Activated T-helper 2 cell treated with anti-CD3 and anti-CD28 coated beads, Interferon-gamma antibody, Interleukin-2, Interleukin-4, amounts not matched to agents 10 μg/mL and 5 μg/mL and 100 μg/mL, durations not matched to agents 14 hours and 24 hours and 36 hours (primary cell): ENCODE measurements around the gene CCDC106. TPM values are rescaled to one million over a fixed set of nuclear protein-coding genes. Genes with fewer than 3 reads are reported as not detected.

Experiments
- DNase-seq: peaks from one replicate; pipeline ENCODE4 v3.0.0; 2021; ENCODE audit warnings: low spot score
- H3K27ac Mint-ChIP-seq: one replicate; pipeline ENCODE4 v1.8.0; 2021; ENCODE audit warnings: mixed read lengths
- H3K27me3 Mint-ChIP-seq: one replicate; pipeline ENCODE4 v1.8.0; 2021; ENCODE audit warnings: low read depth, mixed read lengths
- H3K36me3 Mint-ChIP-seq: one replicate; pipeline ENCODE4 v1.8.0; 2021; ENCODE audit warnings: low read depth, mixed read lengths
- H3K4me1 Mint-ChIP-seq: one replicate; pipeline ENCODE4 v1.8.0; 2021; ENCODE audit warnings: low read depth, mixed read lengths
- H3K4me3 Mint-ChIP-seq: one replicate; pipeline ENCODE4 v1.8.0; 2021; ENCODE audit warnings: low read depth, mild to moderate bottlenecking, moderate library complexity, mixed read lengths
- H3K9me3 Mint-ChIP-seq: one replicate; pipeline ENCODE4 v1.8.0; 2021; ENCODE audit warnings: mixed read lengths
- intact Hi-C: fragments of 100-400 bp; cut with micrococcal nuclease; formaldehyde crosslinking; loops from one replicate; pipeline ENCODE4 v1.15.1; 2023
- total RNA-seq: library from RNA; stranded (reverse); gene quantifications from 2 replicates; pipeline ENCODE4 v1.2.3, GENCODE V29; 2022

CCDC106 gene
- total RNA-seq, 1 donor from 2014 or later, result 8.1 TPM

- H3K27me3 Mint-ChIP-seq, result no peaks in the 10 kb centered on the region
- no peak for DNase-seq
- intact Hi-C loops, result no loop called here
- H3K9me3 Mint-ChIP-seq, result no peaks in the 10 kb centered on the region
- H3K36me3 Mint-ChIP-seq, result peaks cover 33% of the 10 kb centered on the region
- peaks cover 7% of the 10 kb centered on the region for H3K4me1 Mint-ChIP-seq
- H3K27ac Mint-ChIP-seq, result no peak overlapping the region
- no peak overlapping the region for H3K4me3 Mint-ChIP-seq
These were observed 30.6 kb upstream of the CCDC106 start for GRCh38 chr19:55617426-55617825.

DNA sequence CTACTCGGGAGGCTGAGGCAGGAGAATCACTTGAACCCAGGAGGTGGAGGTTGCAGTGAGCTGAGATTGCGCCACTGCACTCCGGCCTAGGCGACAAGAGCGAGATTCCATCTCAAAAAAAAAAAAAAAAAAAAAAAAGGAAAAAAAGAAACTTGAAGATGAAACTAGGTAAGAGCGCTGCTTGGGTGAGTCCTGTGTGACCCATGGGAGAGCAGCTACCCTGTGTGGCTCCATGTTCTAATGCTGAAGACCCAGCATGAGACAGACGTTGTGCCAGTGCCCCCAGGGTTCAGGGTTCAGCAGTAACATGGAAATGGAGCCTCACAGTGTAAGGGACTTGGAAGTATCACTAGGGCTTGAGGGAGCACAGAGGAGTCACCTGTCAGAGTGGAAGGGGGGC is 29.6 kb upstream of the CCDC106 start:
- Mint-ChIP-seq H3K4me1 (peaks cover 10% of the 10 kb centered on the region), H3K4me3 (no peak overlapping the region), H3K36me3 (peaks cover 28% of the 10 kb centered on the region), H3K27me3 (no peaks in the 10 kb centered on the region), H3K27ac (no peak overlapping the region), H3K9me3 (no peaks in the 10 kb centered on the region)
- no peak for DNase-seq
- intact Hi-C loops, result no loop called here

DNA sequence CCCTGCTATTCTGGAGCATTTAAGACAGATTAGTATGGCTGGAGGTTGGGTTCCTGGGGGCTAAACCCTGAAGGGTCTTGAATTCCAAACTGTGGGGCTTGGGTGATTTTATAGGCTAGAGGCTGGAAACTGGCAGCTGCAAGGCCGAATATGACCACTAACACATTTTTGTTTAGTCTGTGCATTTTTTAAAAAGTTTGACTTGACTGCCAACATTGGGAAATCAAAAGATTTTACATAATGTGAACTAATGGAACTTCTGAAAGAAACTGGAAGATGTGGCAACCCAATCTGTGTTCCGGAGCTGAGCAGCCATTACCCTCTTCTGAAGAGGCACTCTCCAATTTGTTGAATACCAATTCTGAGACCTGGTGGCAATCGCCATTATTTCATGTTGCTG is 28.7 kb upstream of the CCDC106 start:
- Mint-ChIP-seq H3K36me3 (peaks cover 31% of the 10 kb centered on the region), H3K27me3 (no peaks in the 10 kb centered on the region), H3K9me3 (no peaks in the 10 kb centered on the region), H3K27ac (no peak overlapping the region), H3K4me3 (no peak overlapping the region), H3K4me1 (peaks cover 15% of the 10 kb centered on the region)
- intact Hi-C loops, result no loop called here
- DNase-seq, result no peak

- intact Hi-C loops, result loop anchor here (5.0 to 10.0 kb wide), 2 partner anchors 506 to 1158 kb away; partner anchors contain the start of genes LENG9 and PPP1R12C
- no peak for DNase-seq
- no peaks in the 10 kb centered on the region for H3K9me3 Mint-ChIP-seq
- no peak overlapping the region for H3K27ac Mint-ChIP-seq
- H3K27me3 Mint-ChIP-seq, result no peaks in the 10 kb centered on the region
- H3K4me1 Mint-ChIP-seq, result peaks cover 22% of the 10 kb centered on the region
- no peak overlapping the region for H3K4me3 Mint-ChIP-seq
- peaks cover 31% of the 10 kb centered on the region for H3K36me3 Mint-ChIP-seq
These were observed 27.4 kb upstream of the CCDC106 start for GRCh38 chr19:55620410-55621204.

GRCh38 chr19:55621205-55621672 is 26.8 kb upstream of the CCDC106 start:
- DNase-seq, result no peak
- Mint-ChIP-seq H3K4me1 (peaks cover 25% of the 10 kb centered on the region), H3K27me3 (no peaks in the 10 kb centered on the region), H3K36me3 (peaks cover 31% of the 10 kb centered on the region), H3K27ac (no peak overlapping the region), H3K9me3 (no peaks in the 10 kb centered on the region), H3K4me3 (no peak overlapping the region)
- intact Hi-C loops, result loop anchor here (5.0 to 10.0 kb wide), 2 partner anchors 506 to 1159 kb away; partner anchors contain the start of genes LENG9 and PPP1R12C

DNA sequence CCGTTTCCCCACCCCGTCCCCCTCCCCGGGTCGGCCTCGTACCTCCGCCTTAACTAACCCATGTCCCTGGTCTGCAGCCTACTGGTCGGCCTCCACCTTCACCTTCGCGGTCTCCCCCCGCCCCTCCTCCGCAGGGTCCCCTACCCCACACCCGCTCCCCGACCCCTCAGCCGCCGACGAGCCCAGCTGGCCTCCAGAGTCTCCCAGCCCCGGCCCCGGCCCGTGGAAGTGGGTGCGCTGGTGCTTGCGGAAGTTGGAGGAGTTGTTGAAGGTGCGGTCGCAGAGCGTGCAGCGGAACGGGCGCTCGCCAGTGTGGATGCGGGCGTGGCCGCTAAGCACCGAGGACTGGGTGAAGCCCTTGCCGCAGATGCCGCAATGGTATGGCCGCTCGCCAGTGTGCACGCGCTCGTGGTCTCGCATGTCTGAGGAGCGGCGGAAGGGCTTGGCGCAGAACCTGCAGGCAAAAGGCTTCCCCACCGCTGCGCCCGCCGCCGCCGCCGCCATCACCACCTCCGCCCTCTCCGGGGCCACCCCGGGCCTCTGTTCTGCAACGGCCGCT is 26.3 kb upstream of the CCDC106 start:
- intact Hi-C loops, result loop anchor here (5.0 to 10.0 kb wide), 2 partner anchors 507 to 1159 kb away; partner anchors contain the start of genes LENG9 and PPP1R12C
- DNase-seq, result no peak
- no peaks in the 10 kb centered on the region for H3K9me3 Mint-ChIP-seq
- peaks cover 30% of the 10 kb centered on the region for H3K4me1 Mint-ChIP-seq
- peaks cover 27% of the 10 kb centered on the region for H3K36me3 Mint-ChIP-seq
- H3K27ac Mint-ChIP-seq, result no peak overlapping the region
- no peak overlapping the region for H3K4me3 Mint-ChIP-seq
- peaks cover under 1% of the 10 kb centered on the region for H3K27me3 Mint-ChIP-seq

DNA sequence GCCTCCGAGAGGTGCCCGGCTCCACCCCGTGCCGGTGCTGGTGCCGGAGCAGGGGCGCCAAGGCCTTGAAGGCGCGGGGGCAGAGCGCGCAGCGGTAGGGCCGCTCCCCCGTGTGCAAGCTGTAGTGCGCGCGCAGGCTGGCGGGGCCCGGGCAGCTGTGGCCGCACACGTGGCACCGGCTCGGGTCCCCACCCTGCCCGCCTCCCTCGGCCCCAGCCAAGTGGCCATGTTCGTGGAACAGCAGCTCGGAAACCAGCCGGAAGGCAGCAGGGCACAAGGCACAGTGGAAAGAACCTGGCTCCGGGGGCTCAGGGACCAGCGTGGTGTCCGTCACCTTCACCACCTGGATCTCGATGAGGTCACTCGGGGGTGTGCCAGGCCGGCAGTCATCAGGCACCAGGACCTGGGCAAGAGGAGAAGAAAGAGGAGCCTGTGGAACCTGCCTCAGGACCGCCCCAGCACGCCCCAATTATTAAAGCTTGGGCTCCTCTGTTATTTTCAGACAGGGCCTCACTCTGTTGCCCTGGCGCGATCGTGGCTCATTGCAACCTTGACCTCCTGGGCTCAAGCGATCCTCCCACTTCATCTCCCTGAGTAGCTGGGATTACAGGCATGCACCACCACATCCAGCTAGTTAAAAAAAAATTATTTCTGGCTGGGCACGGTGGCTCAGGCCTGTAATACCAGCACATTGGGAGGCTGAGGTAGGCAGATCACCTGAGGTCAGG is 25.6 kb upstream of the CCDC106 start:
- H3K4me3 Mint-ChIP-seq, result no peak overlapping the region
- peaks cover 21% of the 10 kb centered on the region for H3K36me3 Mint-ChIP-seq
- H3K4me1 Mint-ChIP-seq, result peaks cover 36% of the 10 kb centered on the region
- no peak overlapping the region for H3K27ac Mint-ChIP-seq
- no peaks in the 10 kb centered on the region for H3K9me3 Mint-ChIP-seq
- DNase-seq, result no peak
- intact Hi-C loops, result loop anchor here (5.0 to 10.0 kb wide), 2 partner anchors 508 to 1160 kb away; partner anchors contain the start of genes LENG9 and PPP1R12C
- peaks cover 3% of the 10 kb centered on the region for H3K27me3 Mint-ChIP-seq

GRCh38 chr19:55623130-55623529 is 24.9 kb upstream of the CCDC106 start:
- intact Hi-C loops, result loop anchor here (5.0 to 10.0 kb wide), 2 partner anchors 508 to 1161 kb away; partner anchors contain the start of genes LENG9 and PPP1R12C
- Mint-ChIP-seq H3K9me3 (no peaks in the 10 kb centered on the region), H3K4me3 (no peak overlapping the region), H3K27ac (no peak overlapping the region), H3K27me3 (peaks cover 6% of the 10 kb centered on the region), H3K36me3 (peaks cover 17% of the 10 kb centered on the region), H3K4me1 (peaks cover 36% of the 10 kb centered on the region)
- DNase-seq, result no peak

DNA sequence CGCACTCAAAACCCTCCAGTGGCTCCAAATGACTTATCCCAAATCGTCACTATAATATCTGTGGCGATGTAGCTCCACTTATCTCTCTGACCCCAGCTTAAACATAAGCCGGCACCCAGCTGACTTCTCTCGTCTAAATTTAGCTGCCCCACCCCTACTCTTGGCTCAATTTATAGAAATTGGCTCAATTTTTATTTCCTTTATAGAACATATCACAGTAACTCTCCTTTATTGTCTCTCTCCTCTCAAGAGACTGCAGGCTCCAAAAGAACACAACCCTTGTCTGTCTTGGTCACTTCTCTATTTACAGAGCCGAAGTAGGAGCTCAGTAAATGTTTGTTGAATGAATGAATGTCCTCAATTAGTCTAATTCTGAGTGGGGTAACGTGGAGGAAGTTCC is 24.5 kb upstream of the CCDC106 start:
- H3K4me1 Mint-ChIP-seq, result peaks cover 36% of the 10 kb centered on the region
- H3K9me3 Mint-ChIP-seq, result no peaks in the 10 kb centered on the region
- no peak overlapping the region for H3K27ac Mint-ChIP-seq
- intact Hi-C loops, result loop anchor here (5.0 to 10.0 kb wide), 2 partner anchors 509 to 1161 kb away; partner anchors contain the start of genes LENG9 and PPP1R12C
- H3K27me3 Mint-ChIP-seq, result peaks cover 6% of the 10 kb centered on the region
- H3K4me3 Mint-ChIP-seq, result no peak overlapping the region
- DNase-seq, result no peak
- peaks cover 17% of the 10 kb centered on the region for H3K36me3 Mint-ChIP-seq

GRCh38 chr19:55624109-55625003 is 23.7 kb upstream of the CCDC106 start, which contains the start of gene ZNF784:
ZNF784 (minus strand) TSS chr19:55624566; CDS start chr19:55624561, 5 bp downstream.
- no peaks in the 10 kb centered on the region for H3K9me3 Mint-ChIP-seq
- intact Hi-C loops, result loop anchor here (1.0 to 10.0 kb wide), 5 partner anchors 19 to 1162 kb away; partner anchors contain the start of genes FIZ1, LENG9, PPP1R12C and ZNF865
- peaks cover 36% of the 10 kb centered on the region for H3K4me1 Mint-ChIP-seq
- H3K36me3 Mint-ChIP-seq, result peaks cover 17% of the 10 kb centered on the region
- H3K27ac Mint-ChIP-seq, result peak within 1 kb of the TSS; percentile 98
- peak; percentile 89 for DNase-seq
- H3K27me3 Mint-ChIP-seq, result peaks cover 6% of the 10 kb centered on the region
- peak within 1 kb of the TSS; percentile 89 for H3K4me3 Mint-ChIP-seq

DNA sequence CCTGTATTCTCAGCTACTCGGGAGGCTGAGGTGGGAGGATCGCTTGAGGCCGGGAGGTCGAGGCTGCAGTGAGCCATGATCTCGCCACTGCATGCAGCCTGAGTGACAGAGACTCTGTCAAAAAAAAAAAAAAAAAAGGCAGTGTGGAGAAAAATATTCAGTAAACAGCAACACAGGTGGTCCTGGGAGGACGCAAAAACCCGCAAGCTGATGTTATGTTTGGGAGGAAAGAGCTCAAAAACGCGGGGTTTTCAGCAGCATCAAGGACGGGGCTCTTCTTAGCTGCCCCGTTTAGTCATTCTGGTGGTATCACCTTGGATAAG is 23.0 kb upstream of the CCDC106 start:
- Mint-ChIP-seq H3K4me1 (peaks cover 36% of the 10 kb centered on the region), H3K36me3 (peaks cover 13% of the 10 kb centered on the region), H3K4me3 (peak overlapping the region; percentile 89), H3K27ac (peak overlapping the region; percentile 98), H3K27me3 (peaks cover 6% of the 10 kb centered on the region), H3K9me3 (no peaks in the 10 kb centered on the region)
- no peak for DNase-seq
- intact Hi-C loops, result loop anchor here (5.0 to 10.0 kb wide), 2 partner anchors 38 to 510 kb away; partner anchors contain the start of gene PPP1R12C
